H9 (cell line): ENCODE data around the gene RSL1D1. TPM values are rescaled to one million over a fixed set of nuclear protein-coding genes. Genes with fewer than 3 reads are reported as not detected.
"Not testable (repeated sequence)": the region's sequence is repeated elsewhere in the genome, so short reads cannot be mapped to it uniquely, and the experiment has no call there.

Experiments used
- DNase-seq: peaks from one replicate; pipeline ENCODE4 v3.0.0-alpha.2; 2017
- H2AFZ ChIP-seq: one replicate; pipeline ENCODE4 v1.6.1; 2013; ENCODE audit warnings: mild to moderate bottlenecking, low read length, control low read depth, moderate library complexity
- H2AK5ac ChIP-seq: 2 replicates; pipeline ENCODE4 v1.6.1; 2013; ENCODE audit warnings: low read length, control low read depth, mixed read lengths; ENCODE audit not compliant: insufficient read length
- H2BK120ac ChIP-seq: one replicate; pipeline ENCODE4 v1.6.1; 2013; ENCODE audit warnings: low read depth, mild to moderate bottlenecking, low read length, control low read depth, inconsistent platforms; ENCODE audit not compliant: poor library complexity, severe bottlenecking
- H2BK12ac ChIP-seq: 2 replicates; pipeline ENCODE4 v1.6.1; 2013; ENCODE audit warnings: low read length, control low read depth, mixed read lengths, low read depth; ENCODE audit not compliant: insufficient read length
- H2BK15ac ChIP-seq: 2 replicates; pipeline ENCODE4 v1.6.1; 2013; ENCODE audit warnings: low read depth, low read length, control low read depth
- H2BK20ac ChIP-seq: one replicate; pipeline ENCODE4 v1.6.1; 2013; ENCODE audit warnings: low read depth, mild to moderate bottlenecking, low read length, control low read depth, inconsistent platforms; ENCODE audit not compliant: poor library complexity, severe bottlenecking
- H2BK5ac ChIP-seq: 2 replicates; pipeline ENCODE4 v1.6.1; 2013; ENCODE audit warnings: low read length, control low read depth, mixed read lengths; ENCODE audit not compliant: insufficient read length
- H3K14ac ChIP-seq: 2 replicates; pipeline ENCODE4 v1.6.1; 2013; ENCODE audit warnings: low read length, control low read depth; ENCODE audit not compliant: insufficient read depth
- H3K18ac ChIP-seq: 2 replicates; pipeline ENCODE4 v1.6.1; 2013; ENCODE audit warnings: low read depth, mild to moderate bottlenecking, mixed read lengths, low read length, control low read depth; ENCODE audit not compliant: insufficient read length
- H3K23ac ChIP-seq: 2 replicates; pipeline ENCODE4 v1.6.1; 2013; ENCODE audit warnings: low read length, control low read depth, mixed read lengths, low read depth; ENCODE audit not compliant: insufficient read length
- H3K23me2 ChIP-seq: 2 replicates; pipeline ENCODE4 v1.6.1; 2013; ENCODE audit warnings: low read depth, mild to moderate bottlenecking, mixed read lengths, low read length, control low read depth; ENCODE audit not compliant: insufficient read length, poor library complexity, severe bottlenecking
- H3K27ac ChIP-seq: 2 replicates; pipeline ENCODE4 v1.5.1; 2013; ENCODE audit warnings: low read length, control low read depth, mixed read lengths, low read depth; ENCODE audit not compliant: insufficient read length
- H3K27me3 ChIP-seq: 2 replicates; pipeline ENCODE4 v1.6.1; 2013; ENCODE audit warnings: low read length, control low read depth, inconsistent platforms; ENCODE audit not compliant: insufficient read depth
- H3K4ac ChIP-seq: 2 replicates; pipeline ENCODE4 v1.6.1; 2013; ENCODE audit warnings: low read depth, mild to moderate bottlenecking, control low read depth, inconsistent platforms, low read length, moderate library complexity
- H3K4me1 ChIP-seq: 2 replicates; pipeline ENCODE4 v1.6.1; 2013; ENCODE audit warnings: low read length, control low read depth, inconsistent platforms; ENCODE audit not compliant: insufficient read depth
- H3K4me2 ChIP-seq: 2 replicates; pipeline ENCODE4 v1.6.1; 2013; ENCODE audit warnings: low read length, control low read depth, mixed read lengths; ENCODE audit not compliant: insufficient read length, insufficient read depth
- H3K56ac ChIP-seq: 2 replicates; pipeline ENCODE4 v1.6.1; 2013; ENCODE audit warnings: low read depth, mild to moderate bottlenecking, mixed read lengths, low read length, control low read depth; ENCODE audit not compliant: insufficient read length
- H3K79me1 ChIP-seq: 2 replicates; pipeline ENCODE4 v1.6.1; 2013; ENCODE audit warnings: low read depth, mild to moderate bottlenecking, moderate library complexity, low read length, control low read depth, inconsistent platforms; ENCODE audit not compliant: insufficient read depth, poor library complexity, severe bottlenecking
- H3K79me2 ChIP-seq: 2 replicates; pipeline ENCODE4 v1.6.1; 2013; ENCODE audit warnings: low read length, control low read depth, inconsistent platforms; ENCODE audit not compliant: insufficient read depth
- H3K9ac ChIP-seq: 2 replicates; pipeline ENCODE4 v1.6.1; 2013; ENCODE audit warnings: low read length, control low read depth, mixed read lengths; ENCODE audit not compliant: insufficient read length; ENCODE audit errors: extremely low read depth
- H3K9me3 ChIP-seq: one replicate; pipeline ENCODE4 v1.6.1; 2013; ENCODE audit warnings: low read depth, low read length, inconsistent platforms; ENCODE audit not compliant: control insufficient read depth
- H3T11ph ChIP-seq: one replicate; pipeline ENCODE4 v1.6.1; 2013; ENCODE audit warnings: mild to moderate bottlenecking, low read length, control low read depth, inconsistent platforms
- H4K20me1 ChIP-seq: one replicate; pipeline ENCODE4 v1.6.1; 2013; ENCODE audit not compliant: control insufficient read depth, insufficient read length, insufficient read depth
- H4K5ac ChIP-seq: 2 replicates; pipeline ENCODE4 v1.6.1; 2013; ENCODE audit warnings: low read depth, mild to moderate bottlenecking, mixed read lengths, low read length, control low read depth; ENCODE audit not compliant: insufficient read length
- H4K8ac ChIP-seq: replicated peaks from 2 replicates; pipeline ENCODE4 v1.6.1; 2013; ENCODE audit warnings: low read length, control low read depth, mixed read lengths, low read depth; ENCODE audit not compliant: insufficient read length
- H4K91ac ChIP-seq: 2 replicates; pipeline ENCODE4 v1.6.1; 2013; ENCODE audit warnings: low read depth, mild to moderate bottlenecking, moderate library complexity, mixed read lengths, low read length, control low read depth; ENCODE audit not compliant: insufficient read length
- H3K27ac Mint-ChIP-seq, 3 experiments: 2 replicates in 2 of 3; 3 replicates in 1 of 3; pipeline ENCODE4 v1.8.0; 2020 to 2021; ENCODE audit warnings: mixed read lengths in 3 of 3, mild to moderate bottlenecking in 1 of 3, moderate library complexity in 1 of 3
- H3K27me3 Mint-ChIP-seq: 2 replicates; pipeline ENCODE4 v1.8.0; 2021; ENCODE audit warnings: low read depth, mild to moderate bottlenecking, moderate library complexity, mixed read lengths
- H3K36me3 Mint-ChIP-seq, 3 experiments: 2 replicates in 2 of 3; 3 replicates in 1 of 3; pipeline ENCODE4 v1.8.0; 2020 to 2021; ENCODE audit warnings: low read depth in 3 of 3, mixed read lengths in 3 of 3; ENCODE audit not compliant: insufficient read depth in 1 of 3
- H3K4me1 Mint-ChIP-seq, 2 experiments: 2 replicates each; pipeline ENCODE4 v1.8.0; 2020; ENCODE audit warnings: mixed read lengths in 2 of 2
- H3K4me3 Mint-ChIP-seq, 2 experiments: 2 replicates in 1 of 2; 3 replicates in 1 of 2; pipeline ENCODE4 v1.8.0; 2020 to 2021; ENCODE audit warnings: mild to moderate bottlenecking in 2 of 2, mixed read lengths in 2 of 2, moderate library complexity in 1 of 2
- H3K9me3 Mint-ChIP-seq, 2 experiments: 2 replicates in 1 of 2; 3 replicates in 1 of 2; pipeline ENCODE4 v1.8.0; 2020; ENCODE audit warnings: mild to moderate bottlenecking in 2 of 2, mixed read lengths in 2 of 2, moderate library complexity in 1 of 2
- CTCF ChIP-seq: fragments of 200-600 bp; sonication (generic); conservative IDR thresholded peaks from 3 replicates; pipeline ENCODE4 v1.8.0; 2021; ENCODE audit warnings: antibody characterized with exemption, mild to moderate bottlenecking
- WGBS: extraction: QIAGEN DNeasy Blood & Tissue Kit; methylation state at CpG from one replicate; pipeline ENCODE4 v1.1.7; 2013; ENCODE audit warnings: missing lambda C conversion rate, low lambda C conversion rate, mixed read lengths; ENCODE audit not compliant: insufficient read length; ENCODE audit errors: extremely low coverage; 5-methylcytosine and 5-hydroxymethylcytosine counted together
- total RNA-seq: library from RNA; stranded (reverse); gene quantifications from 2 replicates; pipeline ENCODE4 v1.2.1, GENCODE V29; 2021

Gene RSL1D1
- total RNA-seq, 1 experiment from 2014 or later = 334 TPM

- H2BK120ac ChIP-seq = no peak overlapping the region
- H3K4ac ChIP-seq = no peak overlapping the region
- peak overlapping the region in 1 of 3 experiments; percentile 47; a peak in 2 of 7 replicates for H3K27ac Mint-ChIP-seq
- TF ChIP-seq CTCF = no peak
- no peak overlapping the region for H3K18ac ChIP-seq
- H2BK15ac ChIP-seq = no peak overlapping the region
- no peaks in the 10 kb centered on the region for H3K27me3 ChIP-seq
- H3K23ac ChIP-seq = no peak overlapping the region
- H3K4me2 ChIP-seq = no peak overlapping the region
- DNase-seq = no peak
- H3K79me2 ChIP-seq = no peaks in the 10 kb centered on the region
- no peaks in the 10 kb centered on the region for H3K9me3 ChIP-seq
- no peak overlapping the region for H3K4me3 Mint-ChIP-seq
- H2BK12ac ChIP-seq = no peak overlapping the region
- no peak overlapping the region for H2BK20ac ChIP-seq
- no peak overlapping the region for H3K14ac ChIP-seq
- H3K4me1 ChIP-seq = no peaks in the 10 kb centered on the region
- no peak overlapping the region for H2BK5ac ChIP-seq
- no peak overlapping the region for H2AK5ac ChIP-seq
- no peak overlapping the region for H2AFZ ChIP-seq
- no peaks in the 10 kb centered on the region for H3K27me3 Mint-ChIP-seq
- H3K4me1 Mint-ChIP-seq = peaks cover 0 to 3% of the 10 kb centered on the region in 2 experiments; a peak in 1 of 4 replicates
- H3K36me3 Mint-ChIP-seq = no peaks in the 10 kb centered on the region
- no peak overlapping the region for H3K27ac ChIP-seq
- no CpG with 5 or more reads among the region's 5 CpGs for WGBS
- no peak overlapping the region for H3K9ac ChIP-seq
- H4K20me1 ChIP-seq = no peaks in the 10 kb centered on the region
- H3K79me1 ChIP-seq = no peaks in the 10 kb centered on the region
- H3K9me3 Mint-ChIP-seq = no peaks in the 10 kb centered on the region
- no peak overlapping the region for H3T11ph ChIP-seq
- H3K23me2 ChIP-seq = no peaks in the 10 kb centered on the region
- no peak overlapping the region for H4K8ac ChIP-seq
- no peak overlapping the region for H4K5ac ChIP-seq
- H3K56ac ChIP-seq = no peak overlapping the region
- H4K91ac ChIP-seq = no peak overlapping the region
Measured at GRCh38 chr16:11816123-11816522, 35.2 kb downstream of the RSL1D1 start.

GRCh38 chr16:11814800-11815199, 36.5 kb downstream of the RSL1D1 start:
- not testable (repeated sequence) for H4K20me1 ChIP-seq, H3T11ph ChIP-seq, H3K4me1 ChIP-seq, H4K8ac ChIP-seq, H2BK120ac ChIP-seq, H3K4me2 ChIP-seq, H2BK5ac ChIP-seq, H3K9me3 ChIP-seq, H3K18ac ChIP-seq, H4K5ac ChIP-seq, H3K4ac ChIP-seq, H3K27ac Mint-ChIP-seq, DNase-seq, H3K79me2 ChIP-seq, H3K56ac ChIP-seq, H3K9ac ChIP-seq, H3K27ac ChIP-seq, H3K36me3 Mint-ChIP-seq, H3K9me3 Mint-ChIP-seq, H2BK12ac ChIP-seq, H4K91ac ChIP-seq, H3K23ac ChIP-seq, H2AFZ ChIP-seq, H2BK20ac ChIP-seq, H3K4me1 Mint-ChIP-seq, H3K14ac ChIP-seq, H3K27me3 Mint-ChIP-seq, H2BK15ac ChIP-seq, H3K79me1 ChIP-seq, H2AK5ac ChIP-seq, H3K4me3 Mint-ChIP-seq, H3K27me3 ChIP-seq, H3K23me2 ChIP-seq
- WGBS = no CpG with 5 or more reads among the region's 4 CpGs
